NB4 (cell line): ENCODE data around the gene CNPPD1.

ENCODE experiments used
- DNase-seq: peaks from one replicate; pipeline ENCODE4 v3.0.0; 2010; ENCODE audit warnings: low read depth
- H3K4me3 ChIP-seq: one replicate; pipeline ENCODE4 v1.5.1; 2011; ENCODE audit warnings: mild to moderate bottlenecking, low read depth, low read length, moderate library complexity
- MYC ChIP-seq: IDR thresholded peaks from 2 replicates; pipeline ENCODE4 v1.6.1; 2011; ENCODE audit warnings: low read depth, low read length
- POLR2A ChIP-seq: IDR thresholded peaks from 2 replicates; pipeline ENCODE4 v1.6.1; 2011; ENCODE audit warnings: mild to moderate bottlenecking; ENCODE audit not compliant: insufficient read length; ENCODE audit errors: extremely low read depth
- TF ChIP-seq, protein P1 (sequence below): IDR thresholded peaks from one replicate; pipeline ENCODE4 v1.5.1; 2012; ENCODE audit warnings: low read depth, low read length
- TF ChIP-seq, protein P2 (sequence below): IDR thresholded peaks from 2 replicates; pipeline ENCODE4 v1.6.1; 2011; ENCODE audit warnings: low read depth, low read length

The CNPPD1 gene

DNA sequence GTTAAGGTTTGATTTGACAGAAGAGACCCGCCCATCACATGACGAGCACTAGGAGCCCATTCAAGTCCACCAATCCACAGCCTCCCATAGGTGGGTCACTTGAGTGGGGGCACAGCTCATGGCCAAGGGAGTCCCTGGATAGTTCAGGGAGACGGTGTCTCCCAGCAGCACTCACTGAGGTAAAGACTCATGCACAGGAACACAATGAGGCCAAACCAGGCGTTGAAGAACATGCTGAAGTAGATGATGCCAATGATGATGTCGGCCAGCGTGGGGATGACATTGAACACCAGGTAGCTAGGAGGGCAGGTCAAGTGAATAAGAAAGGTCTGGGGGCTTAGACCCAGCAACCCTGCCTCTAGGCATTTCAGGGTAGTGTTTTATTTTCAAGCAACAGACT, 38.1 kb upstream of the CNPPD1 start:
- no peak for DNase-seq
- no peak overlapping the region for H3K4me3 ChIP-seq
- TF ChIP-seq MYC (no peak), POLR2A (no peak)
- TF ChIP-seq, protein P1, sequence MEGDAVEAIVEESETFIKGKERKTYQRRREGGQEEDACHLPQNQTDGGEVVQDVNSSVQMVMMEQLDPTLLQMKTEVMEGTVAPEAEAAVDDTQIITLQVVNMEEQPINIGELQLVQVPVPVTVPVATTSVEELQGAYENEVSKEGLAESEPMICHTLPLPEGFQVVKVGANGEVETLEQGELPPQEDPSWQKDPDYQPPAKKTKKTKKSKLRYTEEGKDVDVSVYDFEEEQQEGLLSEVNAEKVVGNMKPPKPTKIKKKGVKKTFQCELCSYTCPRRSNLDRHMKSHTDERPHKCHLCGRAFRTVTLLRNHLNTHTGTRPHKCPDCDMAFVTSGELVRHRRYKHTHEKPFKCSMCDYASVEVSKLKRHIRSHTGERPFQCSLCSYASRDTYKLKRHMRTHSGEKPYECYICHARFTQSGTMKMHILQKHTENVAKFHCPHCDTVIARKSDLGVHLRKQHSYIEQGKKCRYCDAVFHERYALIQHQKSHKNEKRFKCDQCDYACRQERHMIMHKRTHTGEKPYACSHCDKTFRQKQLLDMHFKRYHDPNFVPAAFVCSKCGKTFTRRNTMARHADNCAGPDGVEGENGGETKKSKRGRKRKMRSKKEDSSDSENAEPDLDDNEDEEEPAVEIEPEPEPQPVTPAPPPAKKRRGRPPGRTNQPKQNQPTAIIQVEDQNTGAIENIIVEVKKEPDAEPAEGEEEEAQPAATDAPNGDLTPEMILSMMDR, result no peak
- TF ChIP-seq, protein P2, sequence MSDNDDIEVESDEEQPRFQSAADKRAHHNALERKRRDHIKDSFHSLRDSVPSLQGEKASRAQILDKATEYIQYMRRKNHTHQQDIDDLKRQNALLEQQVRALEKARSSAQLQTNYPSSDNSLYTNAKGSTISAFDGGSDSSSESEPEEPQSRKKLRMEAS, result no peak

DNA sequence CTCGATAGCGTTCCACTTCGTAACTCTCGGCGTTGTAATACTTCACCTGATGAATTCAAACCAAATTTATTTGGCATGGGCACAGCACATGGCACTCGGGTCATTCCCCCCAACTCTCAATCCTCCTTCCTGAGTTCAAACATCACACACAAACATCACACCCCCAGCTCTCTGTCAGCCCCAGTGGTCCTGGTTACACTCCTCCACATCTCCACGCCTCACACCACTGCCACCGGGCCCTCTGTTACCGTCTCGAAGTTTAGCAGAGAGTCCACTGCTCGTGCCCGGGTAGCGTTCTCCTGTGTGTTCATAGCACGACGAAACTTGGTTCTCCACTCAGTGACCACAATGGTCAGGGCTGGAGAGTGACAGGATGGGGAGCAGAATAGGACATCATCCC, 37.4 kb upstream of the CNPPD1 start:
- no peak overlapping the region for H3K4me3 ChIP-seq
- TF ChIP-seq, protein P1, result no peak
- TF ChIP-seq POLR2A (no peak), MYC (no peak)
- TF ChIP-seq, protein P2, result no peak
- no peak for DNase-seq

DNA sequence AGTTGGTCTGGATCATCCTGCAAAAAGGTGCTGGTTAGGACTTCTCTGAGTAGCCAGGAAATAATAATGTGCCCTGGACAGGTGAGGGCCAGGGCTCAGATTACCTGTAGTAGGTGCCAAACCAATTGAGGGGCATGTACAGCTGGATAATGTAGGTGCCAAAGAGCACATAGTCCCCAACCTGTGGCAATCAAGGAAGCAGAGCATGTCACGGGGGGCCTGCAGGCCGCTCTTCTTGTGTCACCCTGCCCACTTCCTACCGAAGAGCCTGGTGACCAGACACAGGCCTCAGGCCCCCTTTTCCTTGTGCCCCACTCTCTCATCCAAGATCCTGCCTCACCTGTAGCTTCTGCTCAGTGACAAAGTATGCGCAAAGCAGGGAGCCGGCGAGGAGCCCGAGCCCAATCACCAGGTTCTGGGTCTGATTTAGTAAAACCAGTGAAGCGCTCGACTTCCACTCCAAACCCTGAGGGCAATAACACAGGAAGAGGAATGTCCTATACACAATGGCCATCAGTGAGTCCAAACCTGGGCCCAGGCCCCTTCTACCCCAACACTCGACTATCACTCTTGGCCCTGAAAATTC, 36.9 kb upstream of the CNPPD1 start:
- TF ChIP-seq, protein P2, result no peak
- TF ChIP-seq POLR2A (no peak), MYC (no peak)
- TF ChIP-seq, protein P1, result no peak
- no peak overlapping the region for H3K4me3 ChIP-seq
- no peak for DNase-seq

DNA sequence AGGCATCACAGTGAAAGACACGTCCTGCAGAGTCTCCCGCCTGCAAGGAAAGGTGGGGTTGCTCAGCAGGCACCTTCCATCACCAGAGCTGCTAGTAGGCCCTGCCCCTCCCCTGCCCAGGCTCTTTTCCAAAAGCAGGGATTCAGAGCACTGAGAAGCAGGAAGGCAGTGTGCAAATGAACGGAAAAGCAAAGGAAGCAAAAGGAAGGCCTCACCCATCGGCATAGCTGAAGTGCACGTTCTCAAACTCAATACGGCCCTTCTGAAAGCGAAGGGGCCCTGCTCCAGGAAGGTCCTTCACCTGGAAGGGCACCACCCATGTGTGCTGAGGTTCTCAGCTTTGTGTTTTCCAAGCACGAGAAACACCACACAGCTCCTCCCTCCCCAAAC, 36.3 kb upstream of the CNPPD1 start:
- TF ChIP-seq, protein P1, result no peak
- TF ChIP-seq MYC (no peak), POLR2A (no peak)
- TF ChIP-seq, protein P2, result no peak
- DNase-seq, result no peak
- H3K4me3 ChIP-seq, result no peak overlapping the region

DNA sequence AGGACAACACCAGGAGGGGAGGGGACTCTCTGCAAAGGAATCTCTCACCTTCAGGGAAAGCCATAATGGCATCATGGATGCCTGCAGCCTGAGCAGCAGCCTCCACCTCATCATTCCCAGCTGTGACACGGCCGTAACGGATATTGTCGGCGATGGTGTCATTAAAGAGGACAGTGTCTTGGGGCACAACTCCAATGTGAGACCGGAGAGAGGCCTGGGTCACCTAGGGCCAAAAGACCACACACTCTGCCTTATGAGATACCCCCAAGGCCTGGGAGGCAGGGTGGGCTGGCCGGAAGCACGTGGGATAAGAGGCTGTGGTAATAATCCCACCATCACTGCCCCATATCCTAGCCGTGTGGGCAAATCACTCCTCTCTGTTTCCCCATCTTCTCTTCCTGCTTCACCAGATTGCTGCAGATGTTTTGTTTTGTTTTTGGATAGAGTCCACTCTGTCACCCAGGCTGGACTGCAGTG, 34.2 kb upstream of the CNPPD1 start:
- H3K4me3 ChIP-seq, result no peak overlapping the region
- TF ChIP-seq, protein P2, result no peak
- TF ChIP-seq POLR2A (no peak), MYC (no peak)
- TF ChIP-seq, protein P1, result no peak
- DNase-seq, result no peak

DNA sequence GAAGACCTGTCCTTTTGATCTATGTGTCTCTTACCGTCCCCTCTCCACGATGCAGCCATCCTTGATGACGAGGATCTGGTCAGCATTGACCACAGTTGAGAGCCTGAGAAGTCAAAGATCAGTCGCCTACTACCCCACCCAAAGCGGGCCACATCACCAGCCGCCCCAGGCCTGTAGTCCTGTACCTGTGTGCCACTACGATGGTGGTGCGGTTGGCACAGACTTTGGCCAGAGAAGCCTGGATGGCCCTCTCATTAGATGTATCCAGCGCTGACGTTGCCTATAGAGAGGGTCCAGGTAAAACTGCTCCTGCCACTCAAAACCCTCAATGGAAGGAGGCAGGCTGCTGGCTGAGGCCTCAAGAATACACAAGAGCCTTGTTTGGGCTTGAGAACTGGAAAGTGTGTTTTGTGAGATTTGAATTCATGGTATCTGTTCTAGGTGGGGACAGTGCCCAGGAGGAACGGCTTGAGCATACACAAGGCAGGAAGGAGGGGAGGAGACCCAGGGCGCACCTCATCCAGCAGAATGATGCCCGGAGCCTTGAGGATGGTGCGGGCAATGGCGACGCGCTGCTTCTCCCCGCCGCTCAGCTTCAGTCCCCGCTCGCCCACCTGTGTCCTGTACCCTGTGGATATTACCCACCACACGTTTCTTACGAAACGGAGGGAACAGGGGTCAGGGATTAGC, 33.6 kb upstream of the CNPPD1 start:
- no peak overlapping the region for H3K4me3 ChIP-seq
- DNase-seq, result no peak
- no peak for TF ChIP-seq POLR2A
- TF ChIP-seq, protein P1, result no peak
- no peak for TF ChIP-seq MYC
- TF ChIP-seq, protein P2, result no peak
